ENCODE data around the gene HK2.
"Not testable (repeated sequence)": the region's sequence is repeated elsewhere in the genome, so short reads cannot be mapped to it uniquely, and the experiment has no call there.

Gene HK2

GRCh38 chr2:74900225-74900624 is 66.3 kb downstream of the HK2 start:
- not testable (repeated sequence) for DNase-seq

DNA sequence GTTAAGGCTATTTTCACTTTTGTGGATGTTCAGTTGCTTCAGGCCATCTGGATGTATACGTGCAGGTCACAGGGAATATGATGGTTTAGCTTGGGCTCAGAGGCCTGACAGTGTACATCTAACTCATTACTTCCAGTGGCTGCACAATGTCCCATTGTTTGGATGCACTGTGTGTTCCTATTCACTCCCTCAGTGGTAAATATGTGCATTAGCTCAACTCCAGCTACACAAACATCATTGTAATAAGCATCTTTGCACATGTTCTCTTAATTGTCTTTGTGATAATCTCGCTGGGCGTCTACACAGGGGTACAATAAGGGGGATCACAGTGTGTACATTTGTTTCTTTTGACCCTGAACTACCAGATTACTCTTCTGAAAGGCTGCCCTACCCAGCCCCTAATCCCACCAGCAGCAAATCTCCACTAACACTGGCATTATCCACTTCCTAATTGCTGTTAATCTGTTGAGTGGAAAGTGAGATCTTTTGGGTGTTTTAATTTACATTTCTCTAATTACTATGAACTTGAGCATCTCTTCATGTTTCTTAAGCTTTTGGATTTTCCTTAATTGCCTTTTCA is 68.4 kb downstream of the HK2 start:
- no peak for DNase-seq

GRCh38 chr2:74906395-74906794 is 72.5 kb downstream of the HK2 start:
- DNase-seq = no peak

GRCh38 chr2:74907560-74907959 is 73.6 kb downstream of the HK2 start:
- not testable (repeated sequence) for DNase-seq

GRCh38 chr2:74908748-74909444 is 75.0 kb downstream of the HK2 start:
- DNase-seq = no peak

- no peak for DNase-seq
These were observed 76.3 kb downstream of the HK2 start for GRCh38 chr2:74910245-74910644.

DNA sequence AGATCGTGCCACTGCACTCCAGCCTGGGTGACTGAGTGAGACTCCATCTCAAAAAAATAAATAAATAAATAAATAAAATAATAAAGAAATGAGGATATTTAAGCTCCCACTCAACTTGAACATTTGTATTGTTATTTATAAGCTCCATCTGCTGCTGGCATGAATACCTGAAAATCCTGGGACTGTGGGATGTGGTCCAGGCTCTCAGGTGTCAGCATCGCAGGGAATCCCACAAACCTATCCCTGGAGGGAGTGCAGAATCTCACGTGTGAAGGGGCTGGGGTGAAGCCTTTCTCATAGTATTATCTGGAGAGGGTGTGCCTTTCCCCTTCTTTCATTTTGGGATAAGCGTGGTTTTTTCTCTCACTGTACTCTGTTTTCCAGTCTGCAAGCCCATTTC is 77.1 kb downstream of the HK2 start:
- no peak for DNase-seq

GRCh38 chr2:74915743-74916142 is 81.8 kb downstream of the HK2 start:
- DNase-seq = no peak

GRCh38 chr2:74916394-74916793 is 82.5 kb downstream of the HK2 start:
- no peak for DNase-seq

- DNase-seq = no peak
These were observed 84.0 kb downstream of the HK2 start for GRCh38 chr2:74917702-74918619.

- DNase-seq = peak; percentile 54
These were observed 85.9 kb downstream of the HK2 start for GRCh38 chr2:74919827-74920226.

GRCh38 chr2:74921236-74921736 is 87.4 kb downstream of the HK2 start:
- DNase-seq = no peak

DNA sequence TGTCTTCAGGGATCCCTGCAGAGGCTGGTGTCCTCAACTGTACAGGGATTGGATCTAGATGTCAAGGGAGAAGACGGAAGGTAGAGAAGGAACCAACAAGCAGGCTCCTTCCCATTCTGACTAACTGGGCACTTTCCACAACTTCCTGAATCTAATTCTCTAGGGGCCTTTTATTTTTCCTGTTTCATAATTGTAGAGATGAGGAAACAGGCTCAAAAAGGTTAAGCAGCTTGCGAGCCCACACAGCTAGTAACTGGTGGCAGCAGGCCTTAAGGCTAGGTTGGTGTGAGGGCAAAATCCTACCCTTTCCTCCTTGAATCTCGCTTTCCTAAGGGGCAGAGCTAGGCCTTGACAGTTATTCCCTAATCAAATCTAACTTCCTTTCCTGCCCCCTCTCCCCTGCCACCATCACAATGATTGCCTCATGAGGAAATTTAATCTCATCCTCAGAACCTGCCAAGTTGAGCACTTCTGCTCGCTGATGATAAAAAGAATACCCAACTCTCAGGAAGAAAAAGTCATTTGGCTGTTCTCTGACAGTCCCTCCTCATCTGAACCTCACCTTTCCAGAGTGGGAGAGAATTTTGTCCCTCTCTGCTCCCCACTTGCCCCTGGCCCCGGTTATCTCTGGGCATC is 88.8 kb downstream of the HK2 start:
- no peak for DNase-seq

GRCh38 chr2:74924463-74925265 is 90.7 kb downstream of the HK2 start:
- no peak for DNase-seq

GRCh38 chr2:74925361-74925786 is 91.4 kb downstream of the HK2 start:
- DNase-seq = no peak

DNA sequence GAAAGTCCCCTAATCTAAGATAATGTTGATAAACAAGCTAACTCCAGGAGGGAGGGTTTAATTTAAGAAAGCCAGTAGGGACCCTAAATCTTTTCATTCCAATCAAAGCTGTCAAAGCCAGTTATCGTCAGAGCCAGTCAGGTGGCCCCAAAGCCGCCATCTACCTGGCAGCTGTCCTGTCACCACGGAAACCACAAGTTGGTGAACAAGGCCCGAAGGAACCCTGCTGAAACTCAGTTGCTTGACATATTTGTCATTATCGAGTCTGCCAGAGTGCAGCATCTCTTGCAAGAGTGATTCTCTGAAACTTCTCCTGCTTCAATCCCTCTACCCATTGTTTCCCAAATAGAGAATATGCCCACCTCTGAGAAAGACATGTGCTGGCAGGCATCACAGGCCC is 93.7 kb downstream of the HK2 start:
- DNase-seq = no peak

DNA sequence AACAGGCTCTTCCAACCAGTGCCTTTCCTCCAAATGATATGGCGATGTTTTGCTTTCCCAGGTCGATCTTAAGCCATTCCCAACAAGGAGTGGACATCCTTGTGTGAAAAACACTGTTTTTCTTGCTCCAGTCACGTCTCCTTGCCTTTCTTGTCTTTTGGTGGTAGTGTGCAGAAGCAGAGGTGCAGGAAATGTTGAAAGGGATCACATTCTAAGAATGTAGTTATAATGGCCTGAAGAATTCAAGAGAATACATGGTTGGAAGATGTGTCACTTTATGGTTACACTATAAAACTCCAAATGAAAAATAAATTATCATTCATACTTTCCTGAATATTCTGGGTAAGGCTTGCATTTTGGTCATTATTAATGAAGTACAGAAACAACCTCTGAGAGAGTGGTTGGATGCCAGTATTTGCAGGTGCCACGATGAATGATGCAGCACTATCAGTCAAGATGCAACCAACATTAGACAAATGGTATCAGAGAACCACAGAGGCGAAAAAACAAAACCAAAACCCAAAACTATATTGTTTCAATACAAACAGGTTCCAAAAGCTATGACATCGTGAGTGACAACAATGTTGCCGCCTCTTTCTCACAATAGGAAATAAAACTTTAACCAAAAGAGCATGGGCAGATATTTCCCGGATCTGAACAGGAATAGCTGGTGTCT is 97.0 kb downstream of the HK2 start:
- DNase-seq = no peak

- DNase-seq = no peak
These were observed 98.0 kb downstream of the HK2 start for GRCh38 chr2:74931940-74932339.

- no peak for DNase-seq
These were observed 102.1 kb downstream of the HK2 start for GRCh38 chr2:74935975-74936391.

DNA sequence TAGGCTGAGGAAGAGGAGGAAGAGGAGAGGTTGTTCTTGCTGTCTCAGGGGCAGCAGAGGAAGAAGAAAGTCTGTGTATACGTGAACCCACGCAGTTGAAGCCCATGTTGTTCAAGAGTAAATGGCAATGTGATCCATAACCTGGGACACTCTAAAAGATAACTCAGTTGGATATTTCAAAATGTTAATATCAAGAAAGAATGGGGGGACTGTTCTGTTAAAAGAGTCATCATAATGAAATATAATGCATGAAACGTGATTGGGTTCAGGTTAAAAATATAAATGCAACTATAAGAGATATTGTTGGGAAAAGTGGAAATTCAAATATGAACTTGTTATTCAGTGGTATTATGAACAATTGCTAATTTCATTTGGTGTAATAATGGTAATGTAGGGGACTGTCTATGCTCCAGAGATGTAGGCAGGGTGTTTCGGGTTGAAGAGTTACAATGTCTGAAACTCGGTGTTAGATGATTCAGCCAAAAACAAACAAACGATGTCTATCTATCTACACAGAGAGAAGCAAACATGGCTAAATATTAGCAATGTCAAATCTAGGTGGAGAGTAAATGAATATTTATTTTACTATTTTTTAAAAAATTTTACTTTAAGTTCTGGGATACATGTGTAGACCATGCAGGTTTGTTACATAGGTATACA is 103.4 kb downstream of the HK2 start:
- DNase-seq = no peak

DNA sequence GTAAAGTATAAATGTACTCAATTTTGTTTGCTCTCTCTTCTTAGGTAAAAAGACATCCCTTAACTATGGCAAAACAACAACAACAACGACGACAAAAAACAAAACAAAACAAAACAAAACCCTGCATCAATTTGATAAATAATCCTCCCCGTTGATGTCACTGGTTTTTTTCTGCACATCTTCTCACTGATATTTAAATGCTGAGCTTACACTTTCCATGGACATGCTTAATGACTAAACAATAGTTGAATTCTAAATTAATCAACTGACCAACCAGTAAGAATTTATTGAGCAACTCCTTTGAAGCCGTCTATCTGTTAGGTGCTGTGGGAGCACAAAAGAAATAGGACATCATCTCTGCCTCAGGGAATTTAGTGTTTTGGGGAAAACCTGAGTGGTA is 104.3 kb downstream of the HK2 start:
- no peak for DNase-seq

Measured in activated gamma-delta T cell (primary cell).